Astrocyte (in vitro differentiated cells and primary cell): ENCODE data around the gene KRT86. TPM values are rescaled to one million over a fixed set of nuclear protein-coding genes. Genes with fewer than 3 reads are reported as not detected.

Experiments used
- DNase-seq: peaks from one replicate; pipeline ENCODE4 v3.0.0-alpha.2; 2010; ENCODE audit warnings: low read depth
- FAIRE-seq: peaks from 2 replicates; lab custom pipeline; 2011; peaks lifted over from hg19 to GRCh38; lab: Jason Lieb, UNC
- H2AFZ ChIP-seq: 2 replicates; pipeline ENCODE4 v1.6.0; 2012; ENCODE audit warnings: low read depth, low read length, inconsistent platforms
- H3K27ac ChIP-seq: 2 replicates; pipeline ENCODE4 v1.5.1; 2011; ENCODE audit warnings: low read depth, low read length, inconsistent platforms
- H3K27me3 ChIP-seq: 2 replicates; pipeline ENCODE4 v1.6.0; 2011; ENCODE audit warnings: low read length, inconsistent platforms; ENCODE audit not compliant: insufficient read depth
- H3K36me3 ChIP-seq: 2 replicates; pipeline ENCODE4 v1.5.1; 2011; ENCODE audit warnings: low read length, inconsistent platforms; ENCODE audit not compliant: insufficient read depth
- H3K4me1 ChIP-seq: 2 replicates; pipeline ENCODE4 v1.5.1; 2011; ENCODE audit warnings: low read length, inconsistent platforms; ENCODE audit not compliant: insufficient read depth
- H3K4me2 ChIP-seq: 2 replicates; pipeline ENCODE4 v1.6.0; 2012; ENCODE audit warnings: low read length, inconsistent platforms
- H3K4me3 ChIP-seq: 2 replicates; pipeline ENCODE4 v1.5.1; 2011; ENCODE audit warnings: low read depth, mild to moderate bottlenecking, low read length, inconsistent platforms; ENCODE audit not compliant: insufficient read depth
- H3K79me2 ChIP-seq: 2 replicates; pipeline ENCODE4 v1.6.0; 2012; ENCODE audit warnings: mild to moderate bottlenecking, low read length, inconsistent platforms; ENCODE audit not compliant: insufficient read depth
- H3K9ac ChIP-seq: 2 replicates; pipeline ENCODE4 v1.6.0; 2012; ENCODE audit warnings: mild to moderate bottlenecking, low read length, inconsistent platforms
- H3K9me3 ChIP-seq: 2 replicates; pipeline ENCODE4 v1.5.1; 2012; ENCODE audit warnings: low read depth, mild to moderate bottlenecking, low read length, inconsistent platforms; ENCODE audit not compliant: insufficient read depth
- H4K20me1 ChIP-seq: 2 replicates; pipeline ENCODE4 v1.6.0; 2012; ENCODE audit warnings: low read length, inconsistent platforms; ENCODE audit not compliant: insufficient read depth
- H3K27ac Mint-ChIP-seq: one replicate; pipeline ENCODE4 v1.8.0; 2021; ENCODE audit warnings: mild to moderate bottlenecking, mixed read lengths; ENCODE audit not compliant: unreplicated experiment
- H3K27me3 Mint-ChIP-seq: one replicate; pipeline ENCODE4 v1.8.0; 2021; ENCODE audit warnings: low read depth, mixed read lengths; ENCODE audit not compliant: unreplicated experiment
- H3K36me3 Mint-ChIP-seq: one replicate; pipeline ENCODE4 v1.8.0; 2021; ENCODE audit warnings: low read depth, mixed read lengths; ENCODE audit not compliant: unreplicated experiment
- H3K4me1 Mint-ChIP-seq: one replicate; pipeline ENCODE4 v1.8.0; 2021; ENCODE audit warnings: low read depth, mixed read lengths; ENCODE audit not compliant: unreplicated experiment
- H3K4me3 Mint-ChIP-seq: one replicate; pipeline ENCODE4 v1.8.0; 2021; ENCODE audit warnings: mild to moderate bottlenecking, moderate library complexity, mixed read lengths; ENCODE audit not compliant: unreplicated experiment
- H3K9me3 Mint-ChIP-seq: one replicate; pipeline ENCODE4 v1.8.0; 2021; ENCODE audit warnings: mild to moderate bottlenecking, mixed read lengths; ENCODE audit not compliant: unreplicated experiment
- EZH2 ChIP-seq: IDR thresholded peaks from 2 replicates; pipeline ENCODE4 v1.6.1; 2012; ENCODE audit warnings: mild to moderate bottlenecking, low read length, inconsistent platforms; ENCODE audit not compliant: insufficient read depth
- total RNA-seq: library from RNA; stranded (reverse); gene quantifications from 2 replicates; pipeline ENCODE4 v1.2.1, GENCODE V29; 2021
- TF ChIP-seq, protein P1 (sequence below): IDR thresholded peaks from 2 replicates; pipeline ENCODE4 v1.5.1; 2011; ENCODE audit warnings: low read depth, mild to moderate bottlenecking, inconsistent platforms, low read length, moderate library complexity; ENCODE audit not compliant: insufficient read depth

Gene KRT86
- total RNA-seq, 1 donor from 2014 or later, result 0.43 TPM

DNA sequence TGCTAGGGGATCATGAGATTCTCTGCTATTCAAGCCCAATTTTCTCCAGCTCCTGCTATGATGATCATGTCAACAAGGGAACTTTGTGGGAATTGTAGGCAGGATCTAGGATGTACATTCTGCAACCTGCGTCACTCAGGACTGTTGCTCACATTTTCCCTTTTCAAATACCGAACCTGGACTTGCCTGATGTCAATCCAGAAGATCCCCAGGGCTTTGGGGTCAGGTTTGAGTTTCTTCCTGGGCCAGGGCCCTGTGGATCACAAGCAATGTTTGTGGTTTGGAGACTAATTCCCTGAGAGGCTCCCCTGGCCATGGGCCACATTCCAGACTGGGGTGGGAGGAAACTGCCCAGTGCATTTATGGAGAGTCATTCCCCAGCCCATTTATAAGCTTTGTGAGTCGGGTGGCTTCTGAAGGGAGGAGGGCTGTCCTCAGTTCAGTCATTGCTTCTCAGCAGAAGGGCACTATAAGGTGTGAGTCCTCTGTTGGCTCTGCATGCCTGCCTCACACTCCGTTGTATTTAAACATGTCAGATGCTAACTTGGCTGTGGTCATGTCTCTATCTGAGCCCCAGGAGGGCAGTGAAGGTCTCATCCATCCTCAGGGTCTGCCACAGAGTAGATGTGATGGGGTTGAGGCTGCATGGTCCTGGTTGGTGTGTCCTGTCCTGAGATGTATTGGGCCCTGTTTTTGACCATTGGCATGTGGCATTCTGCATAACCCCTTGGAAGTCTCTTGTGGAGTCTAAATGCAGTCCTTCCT lies 6.5 kb downstream of the KRT86 start:
- no peak overlapping the region for H2AFZ ChIP-seq
- Mint-ChIP-seq H3K27me3 (peaks cover 35% of the 10 kb centered on the region), H3K4me3 (no peak overlapping the region), H3K27ac (peak overlapping the region; percentile 97), H3K9me3 (peaks cover 7% of the 10 kb centered on the region), H3K4me1 (peaks cover 46% of the 10 kb centered on the region), H3K36me3 (no peaks in the 10 kb centered on the region)
- TF ChIP-seq EZH2, result no peak
- TF ChIP-seq, protein P1, sequence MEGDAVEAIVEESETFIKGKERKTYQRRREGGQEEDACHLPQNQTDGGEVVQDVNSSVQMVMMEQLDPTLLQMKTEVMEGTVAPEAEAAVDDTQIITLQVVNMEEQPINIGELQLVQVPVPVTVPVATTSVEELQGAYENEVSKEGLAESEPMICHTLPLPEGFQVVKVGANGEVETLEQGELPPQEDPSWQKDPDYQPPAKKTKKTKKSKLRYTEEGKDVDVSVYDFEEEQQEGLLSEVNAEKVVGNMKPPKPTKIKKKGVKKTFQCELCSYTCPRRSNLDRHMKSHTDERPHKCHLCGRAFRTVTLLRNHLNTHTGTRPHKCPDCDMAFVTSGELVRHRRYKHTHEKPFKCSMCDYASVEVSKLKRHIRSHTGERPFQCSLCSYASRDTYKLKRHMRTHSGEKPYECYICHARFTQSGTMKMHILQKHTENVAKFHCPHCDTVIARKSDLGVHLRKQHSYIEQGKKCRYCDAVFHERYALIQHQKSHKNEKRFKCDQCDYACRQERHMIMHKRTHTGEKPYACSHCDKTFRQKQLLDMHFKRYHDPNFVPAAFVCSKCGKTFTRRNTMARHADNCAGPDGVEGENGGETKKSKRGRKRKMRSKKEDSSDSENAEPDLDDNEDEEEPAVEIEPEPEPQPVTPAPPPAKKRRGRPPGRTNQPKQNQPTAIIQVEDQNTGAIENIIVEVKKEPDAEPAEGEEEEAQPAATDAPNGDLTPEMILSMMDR, result no peak
- no peaks in the 10 kb centered on the region for H3K36me3 ChIP-seq
- H3K27me3 ChIP-seq, result no peaks in the 10 kb centered on the region
- H3K9ac ChIP-seq, result peak overlapping the region; percentile 83
- no peak overlapping the region for H3K4me3 ChIP-seq
- no peaks in the 10 kb centered on the region for H4K20me1 ChIP-seq
- peak overlapping the region; percentile 96 for H3K27ac ChIP-seq
- FAIRE-seq (peak; percentile 98), DNase-seq (peak; percentile 99)
- H3K9me3 ChIP-seq, result no peaks in the 10 kb centered on the region
- peaks cover 45% of the 10 kb centered on the region for H3K4me1 ChIP-seq
- H3K4me2 ChIP-seq, result peak overlapping the region; percentile 84
- H3K79me2 ChIP-seq, result no peaks in the 10 kb centered on the region

DNA sequence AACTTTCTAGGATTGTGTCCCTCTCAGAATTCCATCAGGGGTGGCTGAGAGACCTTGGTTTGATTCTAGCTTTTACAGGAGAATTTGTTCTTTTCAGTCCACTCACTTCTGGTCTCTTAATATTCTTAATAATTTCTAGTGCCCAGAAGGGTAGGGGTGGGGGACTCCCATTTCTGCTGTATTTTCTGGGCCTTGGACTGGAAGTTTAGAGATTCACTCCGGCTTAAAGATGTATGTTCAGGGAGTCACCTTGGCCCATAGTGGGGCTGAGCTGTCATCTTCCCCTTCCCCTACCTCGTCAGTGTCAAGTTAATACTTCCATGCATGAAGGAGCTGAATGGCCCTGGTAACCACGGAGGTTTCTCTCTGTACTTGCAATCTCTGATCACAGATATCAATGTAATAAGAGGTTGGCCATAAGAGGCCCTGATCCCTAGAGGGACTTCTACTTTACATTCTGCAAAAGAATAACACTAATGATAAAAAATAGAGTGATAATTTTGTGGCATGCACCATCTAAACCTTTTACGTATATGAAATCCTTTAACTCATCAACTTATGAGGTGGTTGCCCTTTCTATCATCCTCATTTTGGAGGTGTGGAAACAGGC lies 10.2 kb downstream of the KRT86 start:
- H3K4me1 ChIP-seq, result peaks cover 34% of the 10 kb centered on the region
- Mint-ChIP-seq H3K4me1 (peaks cover 34% of the 10 kb centered on the region), H3K36me3 (no peaks in the 10 kb centered on the region), H3K9me3 (peaks cover 3% of the 10 kb centered on the region), H3K27me3 (peaks cover 19% of the 10 kb centered on the region), H3K27ac (no peak overlapping the region), H3K4me3 (no peak overlapping the region)
- no peak overlapping the region for H3K4me2 ChIP-seq
- no peaks in the 10 kb centered on the region for H3K36me3 ChIP-seq
- H2AFZ ChIP-seq, result no peak overlapping the region
- no peak overlapping the region for H3K9ac ChIP-seq
- TF ChIP-seq, protein P1, result no peak
- no peak for TF ChIP-seq EZH2
- no peaks in the 10 kb centered on the region for H3K79me2 ChIP-seq
- H3K9me3 ChIP-seq, result no peaks in the 10 kb centered on the region
- no peaks in the 10 kb centered on the region for H4K20me1 ChIP-seq
- peak overlapping the region; percentile 18 for H3K27ac ChIP-seq
- no peak for DNase-seq
- no peak for FAIRE-seq
- no peak overlapping the region for H3K4me3 ChIP-seq
- no peaks in the 10 kb centered on the region for H3K27me3 ChIP-seq
